Activated CD8-positive, alpha-beta memory T cell treated with anti-CD3 and anti-CD28 coated beads, Interleukin-2, amount 50 U/mL, for 24 hours (primary cell): ENCODE results near the gene ALDH1A2.

ENCODE experiments used
- DNase-seq: peaks from one replicate; pipeline ENCODE4 v3.0.0-alpha.2; 2020; ENCODE audit errors: extremely low read depth

Gene ALDH1A2

GRCh38 chr15:57943171-57943570, 122.3 kb downstream of the ALDH1A2 start:
- DNase-seq, result no peak

- no peak for DNase-seq
Observed at GRCh38 chr15:57941816-57942215, 123.7 kb downstream of the ALDH1A2 start.

- DNase-seq, result no peak
Observed at GRCh38 chr15:57932348-57932747, 133.2 kb downstream of the ALDH1A2 start.

GRCh38 chr15:57931570-57931969, 133.9 kb downstream of the ALDH1A2 start:
- no peak for DNase-seq

GRCh38 chr15:57927091-57927631, 138.3 kb downstream of the ALDH1A2 start:
- DNase-seq, result no peak

- DNase-seq, result no peak
Observed at GRCh38 chr15:57925650-57926049, 139.9 kb downstream of the ALDH1A2 start.

GRCh38 chr15:57924598-57924997, 140.9 kb downstream of the ALDH1A2 start:
- DNase-seq, result no peak

GRCh38 chr15:57923750-57924149, 141.8 kb downstream of the ALDH1A2 start:
- DNase-seq, result no peak

- no peak for DNase-seq
Observed at GRCh38 chr15:57923306-57923705, 142.2 kb downstream of the ALDH1A2 start.

- no peak for DNase-seq
Observed at GRCh38 chr15:57922776-57923175, 142.7 kb downstream of the ALDH1A2 start.

GRCh38 chr15:57921371-57921770, 144.1 kb downstream of the ALDH1A2 start:
- DNase-seq, result no peak

- DNase-seq, result no peak
Observed at GRCh38 chr15:57920911-57921310, 144.6 kb downstream of the ALDH1A2 start.

GRCh38 chr15:57919754-57920153, 145.8 kb downstream of the ALDH1A2 start:
- no peak for DNase-seq

- DNase-seq, result no peak
Observed at GRCh38 chr15:57917998-57918397, 147.5 kb downstream of the ALDH1A2 start.

GRCh38 chr15:57916695-57917094, 148.8 kb downstream of the ALDH1A2 start:
- no peak for DNase-seq

- no peak for DNase-seq
Observed at GRCh38 chr15:57915827-57916531, 149.5 kb downstream of the ALDH1A2 start.

- no peak for DNase-seq
Observed at GRCh38 chr15:57914350-57915055, 151.0 kb downstream of the ALDH1A2 start.

GRCh38 chr15:57911247-57911646, 154.3 kb downstream of the ALDH1A2 start:
- DNase-seq, result no peak

GRCh38 chr15:57910672-57911071, 154.8 kb downstream of the ALDH1A2 start:
- DNase-seq, result no peak

GRCh38 chr15:57909388-57909787, 156.1 kb downstream of the ALDH1A2 start:
- no peak for DNase-seq

- no peak for DNase-seq
Observed at GRCh38 chr15:57903626-57904025, 161.9 kb downstream of the ALDH1A2 start.
